HepG2 (cell line): ENCODE results near the gene NT5C1B. TPM values are rescaled to one million over a fixed set of nuclear protein-coding genes. Genes with fewer than 3 reads are reported as not detected.

ENCODE experiments used
- ATAC-seq: fragments of 200-7000 bp; cut with Tn5 transposase; 3 replicates; pipeline ENCODE4 v1.9.1; 2020; ENCODE audit warnings: mild to moderate bottlenecking, moderate library complexity
- BruUV-seq: library from RNA; stranded (reverse); fragments of 400-500 nt; replicated peaks from 2 replicates; lab custom pipeline; 2021; lab: Mats Ljungman, UMichigan
- CTCF ChIA-PET: fragments of 300-600 bp; formaldehyde crosslinking; extraction: SDS; loops from one replicate; lab custom pipeline; 2021; ENCODE audit warnings: low total read pairs, inconsistent platforms, low intra/inter-chr PET ratio; lab: Yijun Ruan, JAX
- POLR2A ChIA-PET: fragments of 350-600 bp; sonication (Branson Sonifier 250); formaldehyde crosslinking; loops from one replicate; lab custom pipeline; 2020; ENCODE audit warnings: antibody characterized with exemption, inconsistent platforms; lab: Yijun Ruan, JAX
- DNase-seq: peaks from one replicate; pipeline ENCODE4 v3.0.0-alpha.2; 2015; ENCODE audit warnings: low spot score
- FAIRE-seq: peaks from 3 replicates; lab custom pipeline; 2011; peaks lifted over from hg19 to GRCh38; lab: Jason Lieb, UNC
- H2AFZ ChIP-seq: one replicate; pipeline ENCODE4 v1.6.1; 2011; ENCODE audit warnings: low read length, inconsistent platforms
- H3K27ac ChIP-seq: fragments of 300-600 bp; 3 replicates; pipeline ENCODE4 v1.8.0; 2011; ENCODE audit warnings: mixed run types, mild to moderate bottlenecking, mixed read lengths, low read length, inconsistent platforms; ENCODE audit not compliant: insufficient read depth; ENCODE audit errors: extremely low read length
- H3K27me3 ChIP-seq, 2 experiments: fragments of 200-600 bp in 1 of 2; 2 replicates in 1 of 2; 3 replicates in 1 of 2; pipeline versions ENCODE4 v1.6.0 to v1.8.0; 2011; ENCODE audit warnings: low read length in 2 of 2, mild to moderate bottlenecking in 2 of 2, moderate library complexity in 2 of 2, inconsistent platforms in 1 of 2; ENCODE audit not compliant: insufficient read depth in 2 of 2, control insufficient read depth in 1 of 2
- H3K36me3 ChIP-seq, 2 experiments: fragments of 200-600 bp in 1 of 2; replicated peaks in 1 of 2; 2 replicates in 1 of 2; 3 replicates in 1 of 2; pipeline versions ENCODE4 v1.5.1 to v1.8.0; 2011; ENCODE audit warnings: low read length in 2 of 2, inconsistent platforms in 1 of 2; ENCODE audit not compliant: insufficient read depth in 2 of 2, control insufficient read depth in 1 of 2
- H3K4me1 ChIP-seq: 2 replicates; pipeline ENCODE4 v1.5.1; 2012; ENCODE audit warnings: low read length, inconsistent platforms; ENCODE audit not compliant: insufficient read depth
- H3K4me2 ChIP-seq: 2 replicates; pipeline ENCODE4 v1.6.0; 2011; ENCODE audit warnings: low read depth, low read length, inconsistent platforms
- H3K4me3 ChIP-seq, 3 experiments: fragments of 200-600 bp in 1 of 3; sonication (generic), shearing (Covaris generic) in 1 of 3; replicated peaks in 1 of 3; 2 replicates each; pipeline ENCODE4 v1.5.1; 2011 to 2016; ENCODE audit warnings: low read length in 3 of 3, inconsistent platforms in 2 of 3, low read depth in 2 of 3, mild to moderate bottlenecking in 2 of 3, control low read depth in 1 of 3, mixed read lengths in 1 of 3; ENCODE audit not compliant: insufficient read depth in 1 of 3
- H3K79me2 ChIP-seq: one replicate; pipeline ENCODE4 v1.6.1; 2011; ENCODE audit warnings: low read length, inconsistent platforms; ENCODE audit not compliant: insufficient read depth
- H3K9ac ChIP-seq: 2 replicates; pipeline ENCODE4 v1.6.0; 2011; ENCODE audit warnings: mild to moderate bottlenecking, low read depth, low read length, inconsistent platforms; ENCODE audit not compliant: insufficient read depth
- H3K9me3 ChIP-seq: 2 replicates; pipeline ENCODE4 v1.5.1; 2012; ENCODE audit warnings: mild to moderate bottlenecking, low read length
- H4K20me1 ChIP-seq: 2 replicates; pipeline ENCODE4 v1.6.0; 2011; ENCODE audit warnings: inconsistent platforms, mild to moderate bottlenecking, low read length, moderate library complexity; ENCODE audit not compliant: insufficient read depth
- BATF2 ChIP-seq: sonication (generic); formaldehyde crosslinking; IDR thresholded peaks from 2 replicates; pipeline ENCODE4 v1.8.0; 2022; ENCODE audit warnings: mild to moderate bottlenecking, missing genetic modification reagents, moderate library complexity
- FOXP4 ChIP-seq: sonication (generic); formaldehyde crosslinking; IDR thresholded peaks from 2 replicates; pipeline ENCODE4 v1.4.0; 2020; ENCODE audit warnings: missing genetic modification reagents
- FUBP1 ChIP-seq: sonication (generic); formaldehyde crosslinking; IDR thresholded peaks from 2 replicates; pipeline ENCODE4 v1.5.1; 2020; ENCODE audit warnings: missing genetic modification reagents, mild to moderate bottlenecking, borderline replicate concordance
- GFI1 ChIP-seq: sonication (generic); formaldehyde crosslinking; IDR thresholded peaks from 2 replicates; pipeline ENCODE4 v1.5.0; 2020; ENCODE audit warnings: missing genetic modification reagents, mild to moderate bottlenecking, borderline replicate concordance
- GTF2F1 ChIP-seq: fragments of 150-350 bp; IDR thresholded peaks from 2 replicates; pipeline ENCODE4 v1.6.1; 2014; ENCODE audit warnings: low read length
- GZF1 ChIP-seq: sonication (generic); formaldehyde crosslinking; IDR thresholded peaks from 2 replicates; pipeline ENCODE4 v1.5.1; 2020; ENCODE audit warnings: mild to moderate bottlenecking, missing genetic modification reagents
- HMG20A ChIP-seq: IDR thresholded peaks from 2 replicates; pipeline ENCODE4 v1.6.1; 2016; ENCODE audit warnings: borderline replicate concordance
- MED1 ChIP-seq: sonication (generic); formaldehyde crosslinking; IDR thresholded peaks from 2 replicates; pipeline ENCODE4 v1.4.0; 2020; ENCODE audit warnings: missing genetic modification reagents
- SATB2 ChIP-seq: sonication (generic); formaldehyde crosslinking; IDR thresholded peaks from 2 replicates; pipeline ENCODE4 v1.5.0; 2020; ENCODE audit warnings: missing genetic modification reagents
- TBP ChIP-seq: sonication (generic); formaldehyde crosslinking; IDR thresholded peaks from 2 replicates; pipeline ENCODE4 v1.5.0; 2020; ENCODE audit warnings: missing genetic modification reagents
- ZNF607 ChIP-seq: sonication (generic); formaldehyde crosslinking; IDR thresholded peaks from 2 replicates; pipeline ENCODE4 v1.5.1; 2020; ENCODE audit warnings: missing genetic modification reagents, mild to moderate bottlenecking, borderline replicate concordance
- ZNF660 ChIP-seq: sonication (generic); formaldehyde crosslinking; IDR thresholded peaks from 2 replicates; pipeline ENCODE4 v1.5.1; 2020; ENCODE audit warnings: mild to moderate bottlenecking, low read depth, missing genetic modification reagents, borderline replicate concordance
- ZNF678 ChIP-seq: sonication (generic); formaldehyde crosslinking; IDR thresholded peaks from 2 replicates; pipeline ENCODE4 v1.4.0; 2020; ENCODE audit warnings: mild to moderate bottlenecking, missing genetic modification reagents
- ZNF775 ChIP-seq: sonication (generic); formaldehyde crosslinking; IDR thresholded peaks from 2 replicates; pipeline ENCODE4 v1.4.0; 2020; ENCODE audit warnings: missing genetic modification reagents, mild to moderate bottlenecking, moderate library complexity, borderline replicate concordance
- ZSCAN12 ChIP-seq: sonication (generic); formaldehyde crosslinking; IDR thresholded peaks from 2 replicates; pipeline ENCODE4 v1.9.0; 2021; ENCODE audit warnings: mild to moderate bottlenecking, missing genetic modification reagents
- WGBS: methylation state at CpG from one replicate; pipeline ENCODE4 v1.1.6; 2017; ENCODE audit warnings: low lambda C conversion rate; 5-methylcytosine and 5-hydroxymethylcytosine counted together
- in situ Hi-C: cut with HindIII; loops from 2 replicates; pipeline ENCODE4 v1.10.0; 2017; ENCODE audit warnings: low pct_unique_long_range_greater_than_20kb; ENCODE audit not compliant: extremely low pct_ligation_motif_present
- intact Hi-C: fragments of 100-400 bp; cut with micrococcal nuclease; formaldehyde crosslinking; loops from one replicate; pipeline ENCODE4 v1.10.0; 2022; ENCODE audit not compliant: unreplicated experiment
- polyA plus RNA-seq, 8 experiments: library from polyadenylated mRNA; depleted of rRNA in 3 of 8; stranded (reverse) in 7 of 8; unstranded in 1 of 8; fragments of >200 nt; fragmentation: Illumina TruSeq in 4 of 8; extraction: Trizol in 4 of 8; gene quantifications; 2 replicates each; pipeline versions ENCODE4 v1.2.1 to v1.2.3, GENCODE V29; 2011 to 2016; ENCODE audit warnings: low read depth in 4 of 8, missing spikeins in 1 of 8, mixed read lengths in 1 of 8; ENCODE audit not compliant: insufficient read depth in 1 of 8
- total RNA-seq, 5 experiments: library from RNA; depleted of rRNA; stranded (reverse); fragments of >200 nt; fragmentation: Illumina TruSeq; extraction: Trizol; gene quantifications; 2 replicates each; pipeline ENCODE4 v1.2.3, GENCODE V29; 2016; ENCODE audit warnings: low read depth in 1 of 5

The NT5C1B gene
- total and polyA plus RNA-seq, 2 of the 13 experiments (the other 11 are each of a cell fraction or from before 2014, with no cell fraction given), result not detected

GRCh38 chr2:18604531-18604885, 15.1 kb upstream of the NT5C1B start:
- in situ Hi-C loops, result no loop called here

More at GRCh38 chr2:18604531-18604885, 15.1 kb upstream of the NT5C1B start:
- H4K20me1 ChIP-seq, result no peaks in the 10 kb centered on the region
- no peak overlapping the region for H3K4me3 ChIP-seq
- H3K79me2 ChIP-seq, result no peaks in the 10 kb centered on the region
- H3K27ac ChIP-seq, result no peak overlapping the region
- intact Hi-C loops, result no loop called here
- H3K4me1 ChIP-seq, result no peaks in the 10 kb centered on the region
- no peak overlapping the region for H3K4me2 ChIP-seq
- no peak overlapping the region for H3K9ac ChIP-seq
- CTCF ChIA-PET, result no interaction called here
- POLR2A ChIA-PET, result no interaction called here
- H3K9me3 ChIP-seq, result no peaks in the 10 kb centered on the region
- no peaks in the 10 kb centered on the region for H3K36me3 ChIP-seq
- ATAC-seq (no peak), DNase-seq (no peak), FAIRE-seq (no peak)
- 57% methylated on average over 2 of the region's 2 CpGs for WGBS
- no TSS peak for BruUV-seq
- no peaks in the 10 kb centered on the region for H3K27me3 ChIP-seq
- TF ChIP-seq FUBP1 (CRISPR knock-in tag), result no peak
- no peak for TF ChIP-seq FOXP4 (CRISPR knock-in tag)
- no peak for TF ChIP-seq ZNF607 (CRISPR knock-in tag)
- no peak for TF ChIP-seq HMG20A (CRISPR knock-in tag)
- no peak for TF ChIP-seq GFI1
- no peak for TF ChIP-seq TBP (CRISPR knock-in tag)
- no peak for TF ChIP-seq ZNF678 (CRISPR knock-in tag)
- TF ChIP-seq ZNF775 (CRISPR knock-in tag), result no peak
- no peak for TF ChIP-seq BATF2 (CRISPR knock-in tag)
- TF ChIP-seq GTF2F1, result no peak
- TF ChIP-seq SATB2, result no peak
- no peak for TF ChIP-seq GZF1
- TF ChIP-seq ZSCAN12 (CRISPR knock-in tag), result no peak
- TF ChIP-seq MED1 (CRISPR knock-in tag), result no peak
- TF ChIP-seq ZNF660 (CRISPR knock-in tag), result no peak
- TF ChIP-seq, all 625 proteins: peak for 0
- H2AFZ ChIP-seq, result no peak overlapping the region
